ENCODE measurements around the gene TEAD3. TPM values are rescaled to one million over a fixed set of nuclear protein-coding genes. Genes with fewer than 3 reads are reported as not detected.

The TEAD3 gene
- total RNA-seq, 4 donors from 2014 or later: 10.2 to 107 (median 17.2) TPM

- DNase-seq: peak in 1 of 2 donors; percentile 23
- intact Hi-C loops (cut with DNase I; ENCODE audit: low total_unique reads): no loop called here
These were observed 37.7 kb upstream of the TEAD3 start for GRCh38 chr6:35534407-35535170.

GRCh38 chr6:35533981-35534380 is 37.1 kb upstream of the TEAD3 start:
- H3K4me3 ChIP-seq: no peak overlapping the region
- intact Hi-C loops (cut with DNase I; ENCODE audit: low total_unique reads): no loop called here
- H3K9me3 ChIP-seq: no peaks in the 10 kb centered on the region
- no peaks in the 10 kb centered on the region for H3K36me3 ChIP-seq
- no peaks in the 10 kb centered on the region for H3K4me1 ChIP-seq
- TF ChIP-seq CTCF (IDR thresholded peaks at IDR 0.05) (no peak), POLR2A (IDR thresholded peaks at IDR 0.05) (no peak)
- no peak overlapping the region for H3K27ac ChIP-seq
- H3K27me3 ChIP-seq: no peaks in the 10 kb centered on the region
- no peak for DNase-seq

More at GRCh38 chr6:35534407-35535170, 37.7 kb upstream of the TEAD3 start:
- Histone ChIP-seq H3K36me3 (no peaks in the 10 kb centered on the region), H3K27me3 (no peaks in the 10 kb centered on the region), H3K27ac (no peak overlapping the region), H3K4me1 (no peaks in the 10 kb centered on the region), H3K4me3 (no peak overlapping the region), H3K9me3 (no peaks in the 10 kb centered on the region)
- TF ChIP-seq CTCF (IDR thresholded peaks at IDR 0.05) (no peak), POLR2A (IDR thresholded peaks at IDR 0.05) (no peak)

GRCh38 chr6:35532126-35532525 is 35.2 kb upstream of the TEAD3 start:
- H3K9me3 ChIP-seq: no peaks in the 10 kb centered on the region
- DNase-seq: no peak
- H3K27ac ChIP-seq: no peak overlapping the region
- intact Hi-C loops (cut with DNase I; ENCODE audit: low total_unique reads): no loop called here
- no peaks in the 10 kb centered on the region for H3K36me3 ChIP-seq
- no peak for TF ChIP-seq POLR2A (IDR thresholded peaks at IDR 0.05)
- no peak for TF ChIP-seq CTCF (IDR thresholded peaks at IDR 0.05)
- H3K27me3 ChIP-seq: no peaks in the 10 kb centered on the region
- no peak overlapping the region for H3K4me3 ChIP-seq
- no peaks in the 10 kb centered on the region for H3K4me1 ChIP-seq

- intact Hi-C loops (cut with DNase I; ENCODE audit: low total_unique reads): loop anchor here (5.0 to 10.0 kb wide), 2 partner anchors 50 to 213 kb away; partner anchors contain the start of gene ARMC12
- DNase-seq: no peak
- H3K4me1 ChIP-seq: no peaks in the 10 kb centered on the region
- H3K4me3 ChIP-seq: no peak overlapping the region
- H3K27ac ChIP-seq: no peak overlapping the region
- H3K36me3 ChIP-seq: no peaks in the 10 kb centered on the region
- H3K27me3 ChIP-seq: no peaks in the 10 kb centered on the region
- H3K9me3 ChIP-seq: no peaks in the 10 kb centered on the region
- TF ChIP-seq CTCF (IDR thresholded peaks at IDR 0.05): no peak
- no peak for TF ChIP-seq POLR2A (IDR thresholded peaks at IDR 0.05)
These were observed 27.6 kb upstream of the TEAD3 start for GRCh38 chr6:35524380-35525020.
